Measurements from ENCODE around the gene CCR9. TPM values are rescaled to one million over a fixed set of nuclear protein-coding genes. Genes with fewer than 3 reads are reported as not detected.

Gene CCR9
- polyA plus RNA-seq, 1 experiment, result not detected

GRCh38 chr3:45946875-45947274 lies 60.5 kb downstream of the CCR9 start:
- DNase-seq (ENCODE audit: low read depth, low spot score), result no peak
- Histone ChIP-seq H3K27me3 (ENCODE audit: control insufficient read depth, insufficient read depth, low read length) (no peaks in the 10 kb centered on the region), H3K9me3 (ENCODE audit: control insufficient read depth, insufficient read depth, low read length) (no peaks in the 10 kb centered on the region), H3K4me3 (ENCODE audit: low read depth, low read length) (no peak overlapping the region), H3K27ac (ENCODE audit: low read depth, low read length) (peak overlapping the region; percentile 63)
- ChIA-PET CTCF (interaction anchor here (4.1 kb wide), 1 partner anchor 133 kb away, joined by 32 read pairs; no protein-coding TSS in a partner anchor), POLR2A (no interaction called here)
- TF ChIP-seq CTCF (IDR thresholded peaks at IDR 0.05; ENCODE audit: low read depth, low read length), result no peak

GRCh38 chr3:45947361-45947760 lies 61.0 kb downstream of the CCR9 start:
- H3K4me3 ChIP-seq (ENCODE audit: low read depth, low read length), result no peak overlapping the region
- DNase-seq (ENCODE audit: low read depth, low spot score), result no peak
- ChIA-PET POLR2A (no interaction called here), CTCF (interaction anchor here (1.0 to 4.1 kb wide), 4 partner anchors 9 to 132 kb away, joined by 3 to 32 read pairs (median 5); no protein-coding TSS in a partner anchor)
- H3K9me3 ChIP-seq (ENCODE audit: control insufficient read depth, insufficient read depth, low read length), result no peaks in the 10 kb centered on the region
- peak overlapping the region; percentile 71 for H3K27ac ChIP-seq (ENCODE audit: low read depth, low read length)
- H3K27me3 ChIP-seq (ENCODE audit: control insufficient read depth, insufficient read depth, low read length), result no peaks in the 10 kb centered on the region
- no peak for TF ChIP-seq CTCF (IDR thresholded peaks at IDR 0.05; ENCODE audit: low read depth, low read length)

GRCh38 chr3:45948311-45948781 lies 62.0 kb downstream of the CCR9 start:
- Histone ChIP-seq H3K27ac (ENCODE audit: low read depth, low read length) (peak overlapping the region; percentile 77), H3K4me3 (ENCODE audit: low read depth, low read length) (no peak overlapping the region), H3K9me3 (ENCODE audit: control insufficient read depth, insufficient read depth, low read length) (no peaks in the 10 kb centered on the region), H3K27me3 (ENCODE audit: control insufficient read depth, insufficient read depth, low read length) (no peaks in the 10 kb centered on the region)
- TF ChIP-seq CTCF (IDR thresholded peaks at IDR 0.05; ENCODE audit: low read depth, low read length), result no peak
- ChIA-PET CTCF (interaction anchor here (1.0 to 4.1 kb wide), 4 partner anchors 10 to 131 kb away, joined by 3 to 32 read pairs (median 5); no protein-coding TSS in a partner anchor), POLR2A (no interaction called here)
- peak; percentile 42 for DNase-seq (ENCODE audit: low read depth, low spot score)

GRCh38 chr3:45948881-45949280 lies 62.5 kb downstream of the CCR9 start:
- no peak for DNase-seq (ENCODE audit: low read depth, low spot score)
- H3K27me3 ChIP-seq (ENCODE audit: control insufficient read depth, insufficient read depth, low read length), result no peaks in the 10 kb centered on the region
- no peaks in the 10 kb centered on the region for H3K9me3 ChIP-seq (ENCODE audit: control insufficient read depth, insufficient read depth, low read length)
- H3K27ac ChIP-seq (ENCODE audit: low read depth, low read length), result peak overlapping the region; percentile 77
- TF ChIP-seq CTCF (IDR thresholded peaks at IDR 0.05; ENCODE audit: low read depth, low read length), result no peak
- ChIA-PET POLR2A (no interaction called here), CTCF (interaction anchor here (1.8 kb wide), 1 partner anchor 10 kb away, joined by 7 read pairs; no protein-coding TSS in a partner anchor)
- no peak overlapping the region for H3K4me3 ChIP-seq (ENCODE audit: low read depth, low read length)

- Histone ChIP-seq H3K9me3 (ENCODE audit: control insufficient read depth, insufficient read depth, low read length) (no peaks in the 10 kb centered on the region), H3K27me3 (ENCODE audit: control insufficient read depth, insufficient read depth, low read length) (no peaks in the 10 kb centered on the region), H3K27ac (ENCODE audit: low read depth, low read length) (no peak overlapping the region), H3K4me3 (ENCODE audit: low read depth, low read length) (no peak overlapping the region)
- CTCF ChIA-PET, result no interaction called here
- POLR2A ChIA-PET, result no interaction called here
- DNase-seq (ENCODE audit: low read depth, low spot score), result no peak
- TF ChIP-seq CTCF (IDR thresholded peaks at IDR 0.05; ENCODE audit: low read depth, low read length), result no peak
Observed at GRCh38 chr3:45949432-45949831, 63.1 kb downstream of the CCR9 start.

Measured in AG04450 (cell line).